ENCODE measurements around the gene DIP2A. TPM values are rescaled to one million over a fixed set of nuclear protein-coding genes. Genes with fewer than 3 reads are reported as not detected.

The DIP2A gene
- total and polyA plus RNA-seq, 3 donors from 2014 or later, result 42.5 to 104 (median 94.3) TPM

DNA sequence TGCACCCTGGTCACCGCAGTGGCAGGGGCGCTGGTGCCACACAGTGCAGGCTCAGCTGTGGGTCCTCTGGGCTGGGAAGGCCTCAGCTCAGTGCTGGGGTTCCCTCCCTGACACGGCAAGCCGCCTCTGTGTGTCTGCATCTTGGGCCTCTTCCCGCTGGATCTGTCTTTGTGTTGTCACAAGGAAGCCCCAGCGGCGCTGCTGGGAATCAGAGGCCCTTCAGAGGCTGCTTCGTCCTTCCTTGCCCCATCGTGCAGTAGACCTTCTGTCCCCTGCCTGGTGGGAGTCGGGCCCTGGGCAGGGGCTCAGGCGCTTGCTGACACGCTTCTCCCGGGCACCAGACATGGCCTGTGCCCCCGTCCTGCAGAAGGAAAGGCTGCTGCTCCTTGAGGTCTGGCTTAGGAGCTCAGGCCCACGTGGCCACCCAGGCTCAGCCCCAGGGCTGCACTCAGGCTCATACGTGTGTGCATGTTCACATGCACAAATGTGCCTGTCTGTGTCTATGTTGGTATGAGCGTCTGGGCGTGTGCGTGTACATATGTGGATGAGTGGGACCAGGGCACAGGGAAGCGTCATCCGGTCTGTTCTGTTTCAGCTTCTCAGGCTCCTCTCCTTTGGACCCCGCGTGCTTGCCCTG, 24.3 kb upstream of the DIP2A start:
- 94 to 95% methylated on average over 15 to 23 of the region's 23 CpGs for WGBS, 2 donors
- Histone ChIP-seq H3K27me3 (no peaks in the 10 kb centered on the region), H3K4me3 (no peak overlapping the region), H3K36me3 (ENCODE audit: low read depth, missing control alignments) (no peaks in the 10 kb centered on the region), H3K27ac (no peak overlapping the region), H3K9me3 (no peaks in the 10 kb centered on the region), H3K4me1 (no peaks in the 10 kb centered on the region)
- DNase-seq, result no peak
- intact Hi-C loops (cut with DNase I; ENCODE audit: low total_unique reads), result no loop called here
- TF ChIP-seq POLR2A (IDR thresholded peaks at IDR 0.05), result no peak
- TF ChIP-seq, protein P1, sequence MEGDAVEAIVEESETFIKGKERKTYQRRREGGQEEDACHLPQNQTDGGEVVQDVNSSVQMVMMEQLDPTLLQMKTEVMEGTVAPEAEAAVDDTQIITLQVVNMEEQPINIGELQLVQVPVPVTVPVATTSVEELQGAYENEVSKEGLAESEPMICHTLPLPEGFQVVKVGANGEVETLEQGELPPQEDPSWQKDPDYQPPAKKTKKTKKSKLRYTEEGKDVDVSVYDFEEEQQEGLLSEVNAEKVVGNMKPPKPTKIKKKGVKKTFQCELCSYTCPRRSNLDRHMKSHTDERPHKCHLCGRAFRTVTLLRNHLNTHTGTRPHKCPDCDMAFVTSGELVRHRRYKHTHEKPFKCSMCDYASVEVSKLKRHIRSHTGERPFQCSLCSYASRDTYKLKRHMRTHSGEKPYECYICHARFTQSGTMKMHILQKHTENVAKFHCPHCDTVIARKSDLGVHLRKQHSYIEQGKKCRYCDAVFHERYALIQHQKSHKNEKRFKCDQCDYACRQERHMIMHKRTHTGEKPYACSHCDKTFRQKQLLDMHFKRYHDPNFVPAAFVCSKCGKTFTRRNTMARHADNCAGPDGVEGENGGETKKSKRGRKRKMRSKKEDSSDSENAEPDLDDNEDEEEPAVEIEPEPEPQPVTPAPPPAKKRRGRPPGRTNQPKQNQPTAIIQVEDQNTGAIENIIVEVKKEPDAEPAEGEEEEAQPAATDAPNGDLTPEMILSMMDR (IDR thresholded peaks at IDR 0.05), result no peak

DNA sequence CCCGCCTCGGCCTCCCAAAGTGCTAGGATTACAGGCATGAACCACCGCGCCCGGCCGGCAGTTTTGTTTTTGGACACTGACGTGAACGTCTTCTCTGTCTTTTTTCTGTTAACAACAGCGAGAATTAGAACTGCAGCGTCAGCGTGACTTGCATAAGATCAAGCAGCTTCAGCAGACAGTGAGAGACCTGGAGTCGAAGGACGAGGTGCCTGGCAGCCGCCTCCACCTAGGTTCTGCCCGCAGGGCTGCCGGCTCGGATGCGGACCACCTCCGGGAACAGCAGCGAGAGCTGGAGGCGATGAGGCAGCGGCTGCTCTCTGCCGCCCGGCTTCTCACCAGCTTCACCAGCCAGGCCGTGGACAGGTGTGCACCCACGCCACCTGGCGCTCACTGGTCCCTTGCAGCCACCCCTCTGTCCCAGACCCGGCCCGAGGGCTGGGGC, 22.9 kb upstream of the DIP2A start:
- Histone ChIP-seq H3K27me3 (no peaks in the 10 kb centered on the region), H3K4me1 (no peaks in the 10 kb centered on the region), H3K9me3 (no peaks in the 10 kb centered on the region), H3K27ac (no peak overlapping the region), H3K4me3 (no peak overlapping the region), H3K36me3 (ENCODE audit: low read depth, missing control alignments) (no peaks in the 10 kb centered on the region)
- TF ChIP-seq, protein P1 (IDR thresholded peaks at IDR 0.05), result no peak
- no peak for TF ChIP-seq POLR2A (IDR thresholded peaks at IDR 0.05)
- 97% methylated on average over 29 of the region's 29 CpGs for WGBS, 2 donors
- intact Hi-C loops (cut with DNase I; ENCODE audit: low total_unique reads), result no loop called here
- no peak for DNase-seq

DNA sequence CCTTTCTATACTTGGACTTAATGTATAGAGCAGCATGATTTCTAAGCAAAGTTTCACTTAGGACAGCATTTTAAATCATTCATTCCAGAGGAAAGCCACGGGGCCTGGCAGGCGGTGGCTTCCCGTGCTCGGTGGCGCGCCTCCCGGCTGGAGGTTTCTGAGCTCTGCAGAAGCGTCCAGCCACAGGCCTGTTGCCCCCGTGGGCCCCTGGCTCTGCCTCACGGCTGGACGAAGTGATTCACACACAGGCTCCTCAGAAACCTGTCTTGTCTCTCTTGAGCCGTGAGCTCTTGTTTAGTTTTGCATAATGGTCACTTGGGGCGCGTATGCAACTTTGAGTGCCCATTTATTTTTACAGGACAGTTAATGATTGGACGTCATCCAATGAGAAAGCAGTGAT, 22.1 kb upstream of the DIP2A start:
- H3K27me3 ChIP-seq, result no peaks in the 10 kb centered on the region
- 82 to 85% methylated on average over 14 to 15 of the region's 15 CpGs for WGBS, 2 donors
- no peak overlapping the region for H3K27ac ChIP-seq
- H3K36me3 ChIP-seq (ENCODE audit: low read depth, missing control alignments), result no peaks in the 10 kb centered on the region
- intact Hi-C loops (cut with DNase I; ENCODE audit: low total_unique reads), result no loop called here
- H3K4me1 ChIP-seq, result no peaks in the 10 kb centered on the region
- DNase-seq, result no peak
- TF ChIP-seq POLR2A (IDR thresholded peaks at IDR 0.05), result no peak
- TF ChIP-seq, protein P1 (IDR thresholded peaks at IDR 0.05), result no peak
- H3K9me3 ChIP-seq, result no peaks in the 10 kb centered on the region
- H3K4me3 ChIP-seq, result no peak overlapping the region

DNA sequence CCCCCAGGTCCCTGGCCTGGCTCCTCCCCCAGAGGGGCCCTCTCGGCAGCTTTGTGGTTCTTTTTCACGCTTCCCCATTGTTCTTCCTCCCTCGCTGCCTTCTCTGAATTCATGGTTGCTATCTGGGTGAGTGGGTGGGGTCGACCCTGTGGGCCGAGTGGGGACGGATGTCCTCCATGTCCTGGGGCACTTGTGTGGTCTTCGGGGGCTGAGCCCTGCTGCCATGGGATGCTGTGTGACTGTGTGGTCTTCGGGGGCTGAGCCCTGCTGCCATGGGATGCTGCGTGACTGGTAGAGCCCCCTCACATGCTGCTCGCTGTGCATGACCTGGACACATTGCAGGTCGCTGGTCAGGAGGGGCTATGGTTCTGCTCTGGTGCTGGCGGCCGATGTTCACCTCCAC, 21.6 kb upstream of the DIP2A start:
- WGBS, 2 donors, result 77 to 84% methylated on average over 13 of the region's 13 CpGs
- no peaks in the 10 kb centered on the region for H3K27me3 ChIP-seq
- intact Hi-C loops (cut with DNase I; ENCODE audit: low total_unique reads), result no loop called here
- no peak for DNase-seq
- H3K9me3 ChIP-seq, result no peaks in the 10 kb centered on the region
- no peak overlapping the region for H3K27ac ChIP-seq
- no peaks in the 10 kb centered on the region for H3K36me3 ChIP-seq (ENCODE audit: low read depth, missing control alignments)
- TF ChIP-seq POLR2A (IDR thresholded peaks at IDR 0.05), result no peak
- TF ChIP-seq, protein P1 (IDR thresholded peaks at IDR 0.05), result no peak
- no peak overlapping the region for H3K4me3 ChIP-seq
- no peaks in the 10 kb centered on the region for H3K4me1 ChIP-seq

DNA sequence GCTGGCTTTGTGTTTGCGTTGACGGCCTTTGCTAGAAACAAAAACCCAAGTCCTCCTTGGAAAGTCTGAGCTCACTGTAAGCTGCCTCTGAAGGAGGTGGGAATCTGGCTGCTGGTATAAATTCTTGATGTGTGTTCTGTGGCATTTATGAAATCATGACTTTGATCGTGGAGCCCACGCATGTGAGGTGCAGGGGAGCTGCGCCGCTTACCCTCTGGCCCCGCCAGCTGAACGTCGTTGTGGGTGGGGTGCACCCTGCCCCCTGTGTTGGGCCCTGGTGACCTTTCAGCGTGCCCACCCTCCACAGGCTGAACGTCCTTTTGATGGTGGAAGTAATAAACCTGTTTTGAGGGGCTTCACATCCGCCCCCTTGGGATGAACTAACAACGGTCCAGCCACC, 21.2 kb upstream of the DIP2A start:
- no peaks in the 10 kb centered on the region for H3K9me3 ChIP-seq
- no peak for DNase-seq
- H3K27ac ChIP-seq, result no peak overlapping the region
- 83 to 91% methylated on average over 11 to 13 of the region's 13 CpGs for WGBS, 2 donors
- no peaks in the 10 kb centered on the region for H3K27me3 ChIP-seq
- TF ChIP-seq, protein P1 (IDR thresholded peaks at IDR 0.05), result no peak
- no peak for TF ChIP-seq POLR2A (IDR thresholded peaks at IDR 0.05)
- no peaks in the 10 kb centered on the region for H3K36me3 ChIP-seq (ENCODE audit: low read depth, missing control alignments)
- no peaks in the 10 kb centered on the region for H3K4me1 ChIP-seq
- intact Hi-C loops (cut with DNase I; ENCODE audit: low total_unique reads), result no loop called here
- no peak overlapping the region for H3K4me3 ChIP-seq
